DMS53 (cell line): ENCODE measurements around the gene DNHD1.

ENCODE experiments used
- DNase-seq: peaks from one replicate; lab custom pipeline; 2025; lab: John Stamatoyannopoulos, UW

Gene DNHD1

GRCh38 chr11:6611092-6611962 is 114.2 kb downstream of the DNHD1 start:
- DNase-seq: peak; percentile 61

GRCh38 chr11:6611963-6612212 is 114.8 kb downstream of the DNHD1 start:
- no peak for DNase-seq

GRCh38 chr11:6612213-6613041 is 115.3 kb downstream of the DNHD1 start, which contains the start of gene TAF10:
TAF10 (minus strand) TSS chr11:6612216; CDS start chr11:6612189, 27 bp downstream.
- DNase-seq: peak; percentile 99

- DNase-seq: no peak
Measured at GRCh38 chr11:6613496-6613895, 116.4 kb downstream of the DNHD1 start.

GRCh38 chr11:6614446-6614845 is 117.4 kb downstream of the DNHD1 start:
- DNase-seq: no peak

- no peak for DNase-seq
Measured at GRCh38 chr11:6615046-6615445, 118.0 kb downstream of the DNHD1 start.

GRCh38 chr11:6615882-6616585 is 119.0 kb downstream of the DNHD1 start:
- DNase-seq: no peak

- no peak for DNase-seq
Measured at GRCh38 chr11:6616596-6617250, 119.6 kb downstream of the DNHD1 start.

GRCh38 chr11:6617315-6617781 is 120.3 kb downstream of the DNHD1 start:
- DNase-seq: no peak

GRCh38 chr11:6618117-6619003 is 121.3 kb downstream of the DNHD1 start:
- peak; percentile 72 for DNase-seq

GRCh38 chr11:6619004-6619745 is 122.1 kb downstream of the DNHD1 start, which contains the start of gene TPP1:
TPP1 (minus strand) TSS chr11:6619422; CDS start chr11:6619400, 22 bp downstream.
- DNase-seq: peak; percentile 95

GRCh38 chr11:6620636-6621035 is 123.6 kb downstream of the DNHD1 start:
- DNase-seq: peak; percentile 63
